Left ventricle myocardium inferior (tissue), 1 donor: ENCODE data around the gene TRIM33. TPM values are rescaled to one million over a fixed set of nuclear protein-coding genes. Genes with fewer than 3 reads are reported as not detected.
A peak's percentile ranks its signal among the peaks of the same experiment; 100 is the strongest.
"Not testable (repeated sequence)": the region's sequence is repeated elsewhere in the genome, so short reads cannot be mapped to it uniquely, and the experiment has no call there.

Experiments used
- DNase-seq: peaks from one replicate; pipeline ENCODE4 v3.0.0-alpha.2; 2020
- H3K27ac ChIP-seq: fragments of 200-600 bp; replicated peaks from 2 replicates; pipeline ENCODE4 v1.8.0; 2021
- H3K27me3 ChIP-seq: fragments of 200-600 bp; 2 replicates; pipeline ENCODE4 v1.8.0; 2021; ENCODE audit warnings: low read depth
- H3K36me3 ChIP-seq: fragments of 200-600 bp; 2 replicates; pipeline ENCODE4 v1.8.0; 2021
- H3K4me1 ChIP-seq: fragments of 200-600 bp; 2 replicates; pipeline ENCODE4 v1.8.0; 2021
- H3K4me3 ChIP-seq: fragments of 200-600 bp; 2 replicates; pipeline ENCODE4 v1.8.0; 2021; ENCODE audit warnings: mild to moderate bottlenecking, moderate library complexity
- H3K9me3 ChIP-seq: fragments of 200-600 bp; replicated peaks from 2 replicates; pipeline ENCODE4 v1.8.0; 2021
- CTCF ChIP-seq: fragments of 200-600 bp; IDR thresholded peaks from 2 replicates; pipeline ENCODE4 v1.8.0; 2021; ENCODE audit warnings: antibody characterized with exemption, mild to moderate bottlenecking, borderline replicate concordance
- intact Hi-C: fragments of 100-400 bp; cut with micrococcal nuclease; formaldehyde crosslinking; loops from one replicate; pipeline ENCODE4 v1.11.0; 2022
- total RNA-seq: library from RNA; stranded (reverse); fragmentation: NEBNext Ultra II Directional; extraction: Animal tissue kit (Norgen Biotek cat#: 25700); gene quantifications from one replicate; pipeline ENCODE4 v1.2.1, GENCODE V29; 2021
- donor health status: DM: no; HTN: yes; CAD: no; lungs with severe emphysema.

TRIM33 gene
- total RNA-seq, 1 donor from 2014 or later = 14.2 TPM

DNA sequence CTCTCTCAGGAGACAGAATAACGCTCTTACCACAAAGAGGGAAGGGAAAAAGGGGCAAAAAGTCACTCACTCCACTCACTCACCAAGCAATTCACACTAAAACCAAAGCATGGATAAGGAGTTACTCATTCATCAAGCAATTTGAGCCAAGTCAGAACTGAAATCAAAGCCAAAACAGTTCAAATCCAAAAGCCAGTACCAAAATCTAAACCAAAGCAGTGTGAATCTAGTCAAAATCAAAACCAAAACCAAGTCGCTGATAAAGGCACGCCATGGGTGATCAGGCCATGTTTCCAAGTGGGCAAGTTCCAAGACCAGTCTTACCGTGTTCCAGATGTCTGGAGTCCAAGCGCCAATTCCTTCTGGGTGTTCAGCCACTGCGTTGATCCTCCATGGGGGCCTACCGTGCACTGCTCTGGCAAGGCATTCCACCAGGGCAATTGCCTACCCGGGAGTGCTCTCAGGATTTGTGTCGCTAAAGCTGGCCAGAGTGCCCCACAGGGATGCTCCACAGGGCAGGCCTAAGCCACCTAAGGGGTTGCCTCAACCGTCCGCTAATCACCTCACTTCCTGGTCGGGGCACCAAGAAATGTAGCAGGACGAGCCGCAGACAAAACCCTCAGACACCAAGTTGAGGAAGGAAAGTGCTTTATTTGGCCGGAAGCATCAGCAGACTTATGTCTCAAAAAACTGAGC, 142.3 kb downstream of the TRIM33 start:
- H3K27me3 ChIP-seq = no peaks in the 10 kb centered on the region
- peaks cover 9% of the 10 kb centered on the region for H3K9me3 ChIP-seq
- intact Hi-C loops = no loop called here
- H3K27ac ChIP-seq = no peak overlapping the region
- no peaks in the 10 kb centered on the region for H3K4me1 ChIP-seq
- H3K36me3 ChIP-seq = no peaks in the 10 kb centered on the region
- no peak overlapping the region for H3K4me3 ChIP-seq
- TF ChIP-seq CTCF = no peak
- DNase-seq = no peak

GRCh38 chr1:114367810-114368209, 143.2 kb downstream of the TRIM33 start:
- no peaks in the 10 kb centered on the region for H3K27me3 ChIP-seq
- H3K27ac ChIP-seq = no peak overlapping the region
- TF ChIP-seq CTCF = no peak
- no peaks in the 10 kb centered on the region for H3K36me3 ChIP-seq
- no peak overlapping the region for H3K4me3 ChIP-seq
- H3K9me3 ChIP-seq = peaks cover 15% of the 10 kb centered on the region
- DNase-seq = no peak
- intact Hi-C loops = no loop called here
- H3K4me1 ChIP-seq = no peaks in the 10 kb centered on the region

GRCh38 chr1:114363230-114363629, 147.8 kb downstream of the TRIM33 start:
- DNase-seq, H3K4me3 ChIP-seq, H3K27ac ChIP-seq, H3K36me3 ChIP-seq, H3K4me1 ChIP-seq, H3K27me3 ChIP-seq, intact Hi-C loops: not testable (repeated sequence)
- H3K9me3 ChIP-seq = peaks cover 26% of the 10 kb centered on the region

DNA sequence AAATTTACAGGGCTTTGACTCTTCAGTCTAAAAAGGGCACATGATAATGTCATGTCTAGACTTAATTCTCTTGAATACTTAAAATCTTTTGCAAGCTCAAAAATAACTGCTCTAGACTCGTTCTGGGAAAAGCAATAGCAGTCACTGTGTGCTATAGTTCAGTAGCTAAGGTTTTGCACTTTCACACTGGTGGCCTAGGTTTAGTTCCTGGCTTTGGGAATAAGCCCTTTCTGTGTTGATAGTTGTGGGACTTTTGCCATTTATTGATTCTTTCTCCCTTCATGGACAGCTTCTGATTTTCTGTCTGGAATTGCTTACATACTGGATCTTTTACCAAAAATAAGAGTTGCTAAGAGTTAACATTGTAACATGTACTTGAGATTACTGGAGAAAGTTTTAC, 151.2 kb downstream of the TRIM33 start:
- Histone ChIP-seq H3K9me3 (peaks cover 26% of the 10 kb centered on the region), H3K4me3 (no peak overlapping the region), H3K27me3 (no peaks in the 10 kb centered on the region), H3K36me3 (no peaks in the 10 kb centered on the region), H3K27ac (no peak overlapping the region), H3K4me1 (no peaks in the 10 kb centered on the region)
- no peak for DNase-seq
- intact Hi-C loops = no loop called here
- no peak for TF ChIP-seq CTCF

DNA sequence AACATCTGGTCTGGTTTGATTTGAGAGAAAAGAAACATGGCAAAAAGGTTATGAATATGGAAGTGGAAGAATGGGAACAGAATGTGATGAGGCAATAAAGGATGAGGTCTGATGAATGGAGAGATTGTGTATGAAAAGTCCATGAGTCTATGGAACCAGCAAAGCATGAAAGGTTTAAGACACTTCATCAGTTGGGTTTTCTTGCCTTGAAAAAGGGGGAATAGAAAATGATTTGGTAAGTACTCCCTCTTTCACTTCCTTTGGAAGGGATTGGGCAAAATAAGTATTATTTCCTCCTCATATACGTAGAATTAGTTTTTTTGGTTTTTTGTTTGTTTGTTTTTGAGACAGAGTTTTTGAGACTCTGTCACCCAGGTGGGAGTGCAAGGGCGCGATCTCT, 155.8 kb downstream of the TRIM33 start:
- Histone ChIP-seq H3K4me3 (no peak overlapping the region), H3K27me3 (no peaks in the 10 kb centered on the region), H3K4me1 (peaks cover 10% of the 10 kb centered on the region), H3K27ac (no peak overlapping the region), H3K36me3 (no peaks in the 10 kb centered on the region), H3K9me3 (no peaks in the 10 kb centered on the region)
- no peak for TF ChIP-seq CTCF
- intact Hi-C loops = no loop called here
- DNase-seq = no peak

- H3K27me3 ChIP-seq = no peaks in the 10 kb centered on the region
- intact Hi-C loops = no loop called here
Measured at GRCh38 chr1:114353262-114353661, 157.7 kb downstream of the TRIM33 start.

More at GRCh38 chr1:114353262-114353661, 157.7 kb downstream of the TRIM33 start:
- H3K36me3 ChIP-seq = no peaks in the 10 kb centered on the region
- TF ChIP-seq CTCF = no peak
- no peak overlapping the region for H3K27ac ChIP-seq
- H3K9me3 ChIP-seq = no peaks in the 10 kb centered on the region
- H3K4me3 ChIP-seq = no peak overlapping the region
- H3K4me1 ChIP-seq = peaks cover 10% of the 10 kb centered on the region
- peak; percentile 71 for DNase-seq
